Neutrophil (primary cell): ENCODE measurements around the gene KLHL14.

Experiments
- H3K27ac ChIP-seq: fragments of 200-600 bp; sonication (generic); 2 replicates; pipeline ENCODE4 v1.5.1; 2016; ENCODE audit warnings: mild to moderate bottlenecking, moderate library complexity
- H3K27me3 ChIP-seq: fragments of 200-600 bp; sonication (generic); 2 replicates; pipeline ENCODE4 v1.6.0; 2016; ENCODE audit warnings: mild to moderate bottlenecking
- H3K36me3 ChIP-seq: fragments of 200-600 bp; sonication (generic); 2 replicates; pipeline ENCODE4 v1.5.1; 2017
- H3K4me1 ChIP-seq, 2 experiments: fragments of 200-600 bp in 1 of 2; sonication (generic) in 1 of 2; 1 replicate in 1 of 2; 2 replicates in 1 of 2; pipeline versions ENCODE4 v1.5.1 to v1.6.1; 2013 to 2016; ENCODE audit warnings: low read depth in 1 of 2, low read length in 1 of 2, mild to moderate bottlenecking in 1 of 2, moderate library complexity in 1 of 2; ENCODE audit not compliant: control insufficient read depth in 1 of 2, insufficient read depth in 1 of 2
- H3K4me3 ChIP-seq, 2 experiments: fragments of 200-600 bp in 1 of 2; sonication (generic) in 1 of 2; 1 replicate in 1 of 2; 2 replicates in 1 of 2; pipeline ENCODE4 v1.5.1; 2013 to 2016; ENCODE audit warnings: low read depth in 1 of 2, low read length in 1 of 2, mild to moderate bottlenecking in 1 of 2, moderate library complexity in 1 of 2
- H3K9me3 ChIP-seq: fragments of 200-600 bp; sonication (generic); 2 replicates; pipeline ENCODE4 v1.5.1; 2016
- CTCF ChIP-seq: fragments of 200-600 bp; sonication (generic); IDR thresholded peaks from 2 replicates; pipeline ENCODE4 v1.5.1; 2016; ENCODE audit warnings: antibody characterized with exemption

Gene KLHL14

GRCh38 chr18:32750328-32750727, 22.5 kb downstream of the KLHL14 start:
- Histone ChIP-seq H3K27me3 (no peaks in the 10 kb centered on the region), H3K9me3 (no peaks in the 10 kb centered on the region), H3K4me3 (no peak overlapping the region), H3K4me1 (no peaks in the 10 kb centered on the region), H3K27ac (no peak overlapping the region), H3K36me3 (no peaks in the 10 kb centered on the region)
- TF ChIP-seq CTCF: no peak

GRCh38 chr18:32749809-32750208, 23.0 kb downstream of the KLHL14 start:
- TF ChIP-seq CTCF: no peak
- Histone ChIP-seq H3K36me3 (no peaks in the 10 kb centered on the region), H3K4me1 (no peaks in the 10 kb centered on the region)

GRCh38 chr18:32742579-32742978, 30.2 kb downstream of the KLHL14 start:
- no peak overlapping the region for H3K27ac ChIP-seq
- H3K4me3 ChIP-seq: no peak overlapping the region

More at GRCh38 chr18:32749809-32750208, 23.0 kb downstream of the KLHL14 start:
- H3K4me3 ChIP-seq: no peak overlapping the region
- H3K9me3 ChIP-seq: no peaks in the 10 kb centered on the region
- no peaks in the 10 kb centered on the region for H3K27me3 ChIP-seq
- no peak overlapping the region for H3K27ac ChIP-seq

GRCh38 chr18:32735781-32736180, 37.0 kb downstream of the KLHL14 start:
- Histone ChIP-seq H3K4me1 (no peaks in the 10 kb centered on the region), H3K27me3 (no peaks in the 10 kb centered on the region), H3K36me3 (no peaks in the 10 kb centered on the region), H3K4me3 (no peak overlapping the region), H3K9me3 (no peaks in the 10 kb centered on the region), H3K27ac (no peak overlapping the region)
- no peak for TF ChIP-seq CTCF

More at GRCh38 chr18:32742579-32742978, 30.2 kb downstream of the KLHL14 start:
- Histone ChIP-seq H3K4me1 (no peaks in the 10 kb centered on the region), H3K9me3 (no peaks in the 10 kb centered on the region), H3K36me3 (no peaks in the 10 kb centered on the region), H3K27me3 (no peaks in the 10 kb centered on the region)
- TF ChIP-seq CTCF: no peak

- Histone ChIP-seq H3K27me3 (no peaks in the 10 kb centered on the region), H3K9me3 (no peaks in the 10 kb centered on the region), H3K4me1 (no peaks in the 10 kb centered on the region), H3K36me3 (no peaks in the 10 kb centered on the region), H3K27ac (no peak overlapping the region), H3K4me3 (no peak overlapping the region)
- no peak for TF ChIP-seq CTCF
Measured at GRCh38 chr18:32734442-32734841, 38.4 kb downstream of the KLHL14 start.

- Histone ChIP-seq H3K4me3 (no peak overlapping the region), H3K4me1 (no peaks in the 10 kb centered on the region), H3K36me3 (no peaks in the 10 kb centered on the region), H3K9me3 (no peaks in the 10 kb centered on the region), H3K27ac (no peak overlapping the region), H3K27me3 (no peaks in the 10 kb centered on the region)
- TF ChIP-seq CTCF: no peak
Measured at GRCh38 chr18:32732165-32732564, 40.7 kb downstream of the KLHL14 start.
